GM18498 (cell line): ENCODE results near the gene SOCS1.

Experiments used
- ATAC-seq: cut with Tn5 transposase; IDR thresholded peaks from one replicate; pipeline ENCODE4 v1.9.1; 2021; ENCODE audit warnings: mild to moderate bottlenecking, moderate library complexity; ENCODE audit not compliant: unreplicated experiment

SOCS1 gene

DNA sequence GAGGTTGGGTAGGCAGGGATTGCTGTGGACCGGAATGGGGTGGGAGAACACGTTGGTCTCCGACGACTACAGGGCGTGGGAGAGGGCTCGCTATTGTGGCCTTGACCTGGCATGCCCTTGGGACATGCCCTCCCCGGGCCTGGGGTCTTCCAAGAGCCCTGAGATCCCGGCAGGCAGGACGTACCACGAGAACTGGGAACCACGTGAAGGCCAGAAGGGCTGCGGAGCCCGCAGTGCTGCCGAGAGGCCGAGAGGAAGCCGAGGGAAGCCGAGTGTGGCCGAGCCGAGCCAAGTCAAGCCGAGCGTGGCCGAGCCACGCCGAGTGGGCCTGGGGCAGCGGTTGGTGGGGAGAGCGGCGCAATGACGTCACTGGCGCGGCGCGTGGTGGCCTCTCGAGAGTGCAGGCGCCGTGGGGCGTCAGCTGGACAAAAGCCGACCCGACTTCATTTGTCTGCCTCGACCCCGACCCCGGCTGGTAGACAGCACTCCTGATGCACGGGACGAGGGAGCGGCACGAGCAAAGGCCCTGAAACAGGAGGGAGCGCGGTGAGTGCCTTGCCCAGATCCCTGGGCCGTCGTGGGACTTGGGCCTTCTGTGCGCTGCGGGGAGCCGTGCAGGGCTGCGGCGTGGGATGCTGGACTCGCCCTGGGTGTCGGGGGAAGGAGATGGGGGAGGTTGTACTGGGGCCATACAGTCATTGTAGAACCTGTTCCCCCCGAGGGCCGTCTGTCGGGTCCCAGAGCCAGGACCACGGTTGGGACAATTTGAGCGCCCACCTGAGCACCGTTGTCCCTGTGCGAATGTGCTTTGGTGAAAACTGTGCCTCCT, 6.6 kb downstream of the SOCS1 start:
- ATAC-seq = no peak

DNA sequence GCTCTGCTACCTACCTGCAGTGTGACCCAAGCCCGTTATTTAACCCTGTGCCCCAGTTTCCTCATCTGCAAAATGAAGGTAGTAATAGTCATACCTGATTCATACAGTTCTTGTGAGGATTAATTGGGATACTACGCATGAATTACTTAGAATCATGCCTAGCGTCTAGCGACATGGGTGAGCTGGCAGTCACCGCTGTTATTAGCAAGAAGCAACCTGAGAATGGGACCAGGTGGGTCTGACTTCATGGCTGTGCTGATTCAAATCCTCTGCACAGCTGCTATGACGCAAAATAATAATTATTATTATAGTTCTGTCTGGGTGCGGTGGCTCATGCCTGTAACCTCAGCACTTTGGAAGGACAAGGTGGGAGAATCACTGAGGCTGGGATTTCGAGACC, 7.9 kb downstream of the SOCS1 start:
- ATAC-seq = no peak

DNA sequence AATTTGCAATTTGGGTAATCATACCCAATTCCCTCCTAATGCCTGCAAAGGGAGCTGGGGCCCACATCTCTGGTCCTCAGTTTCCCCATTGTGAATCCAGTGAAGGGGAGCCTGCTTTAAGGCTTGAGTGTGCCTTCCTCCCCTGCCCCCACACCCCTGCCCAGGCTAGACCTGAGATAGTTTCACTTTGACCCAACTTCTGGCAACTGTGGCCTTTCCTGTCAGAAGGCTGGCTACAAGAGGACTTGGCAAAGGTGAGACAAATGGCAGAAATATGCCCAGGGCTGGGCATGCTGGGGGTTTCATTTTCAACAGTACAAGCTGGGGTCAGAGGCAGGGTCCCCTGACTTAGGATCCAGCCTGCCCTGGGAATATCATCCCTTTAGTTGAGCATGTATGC, 10.0 kb downstream of the SOCS1 start:
- no peak for ATAC-seq

DNA sequence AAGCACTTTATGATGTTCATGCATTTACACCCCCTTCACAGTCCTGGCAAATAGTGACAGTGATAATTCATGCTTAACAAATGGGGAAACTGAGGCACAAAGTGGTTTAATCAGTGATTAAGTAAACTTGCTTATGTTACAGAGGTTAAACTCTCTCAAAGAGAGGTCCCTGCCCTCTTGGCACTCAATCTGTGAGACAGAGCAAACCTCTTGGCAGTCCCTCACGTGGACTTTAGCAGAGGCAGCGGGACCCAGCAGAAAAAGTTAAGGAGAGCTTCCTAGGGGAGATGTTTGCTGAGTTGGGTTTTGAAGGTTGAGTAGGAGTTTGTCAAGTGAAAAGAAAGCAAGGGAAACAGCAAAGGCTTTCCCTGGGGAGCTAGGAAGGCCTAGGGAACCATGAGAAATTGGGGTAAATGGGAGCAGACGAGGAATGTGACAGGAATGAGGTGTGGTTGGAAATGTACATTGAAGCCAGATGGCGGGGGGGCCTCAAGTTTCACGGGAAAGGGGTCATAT, 10.7 kb downstream of the SOCS1 start:
- ATAC-seq = no peak

DNA sequence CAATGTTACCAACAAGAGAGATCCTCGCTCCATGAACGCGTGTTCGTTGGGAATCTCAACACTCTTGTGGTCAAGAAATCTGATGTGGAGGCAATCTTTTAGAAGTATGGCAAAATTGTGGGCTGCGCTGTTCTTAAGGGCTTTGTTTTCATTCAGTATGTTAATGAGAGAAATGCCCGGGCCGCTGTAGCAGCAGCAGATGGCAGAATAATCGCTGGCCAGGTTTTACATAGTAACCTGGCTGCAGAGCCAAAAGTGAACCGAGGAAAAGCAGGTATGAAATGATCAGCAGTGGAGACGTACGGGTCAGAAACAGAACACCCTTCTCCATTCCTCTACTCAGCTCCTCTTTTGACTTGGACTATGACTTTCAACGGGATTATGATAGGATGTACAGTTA, 13.3 kb downstream of the SOCS1 start:
- ATAC-seq = no peak

DNA sequence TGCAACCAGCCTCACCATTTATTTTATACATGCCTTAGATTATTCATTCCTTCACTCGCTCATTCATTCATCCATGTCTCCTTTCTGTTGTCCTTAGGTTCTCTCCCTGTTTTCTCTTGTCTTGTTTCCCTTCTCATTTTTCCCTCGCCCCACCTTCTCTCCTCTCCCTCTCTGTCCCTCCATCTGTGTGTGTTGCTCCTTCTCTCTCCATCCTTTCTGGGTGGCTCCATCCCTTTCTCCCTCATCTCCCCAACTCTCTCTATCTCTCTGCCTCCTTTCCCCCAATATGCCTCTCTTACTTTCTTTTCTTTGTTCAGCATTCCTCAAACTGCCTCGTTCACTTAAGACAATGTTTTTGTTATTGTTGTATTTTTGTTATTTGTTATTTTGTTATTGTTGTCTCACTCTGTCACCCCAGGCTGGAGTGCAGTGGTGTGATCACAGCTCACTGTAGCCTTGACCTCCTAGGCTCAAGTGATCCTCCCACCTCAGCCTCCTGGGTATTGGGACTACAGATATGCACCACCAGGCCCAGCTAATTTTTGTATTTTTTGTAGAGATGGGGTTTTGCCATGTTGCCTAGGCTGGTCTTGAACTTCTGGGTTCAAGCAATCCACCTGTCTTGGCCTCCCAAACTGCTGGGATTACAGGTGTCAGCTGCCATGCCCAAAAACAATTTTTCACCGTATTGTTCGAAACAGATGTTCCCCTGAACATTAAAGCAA, 14.4 kb downstream of the SOCS1 start:
- no peak for ATAC-seq

DNA sequence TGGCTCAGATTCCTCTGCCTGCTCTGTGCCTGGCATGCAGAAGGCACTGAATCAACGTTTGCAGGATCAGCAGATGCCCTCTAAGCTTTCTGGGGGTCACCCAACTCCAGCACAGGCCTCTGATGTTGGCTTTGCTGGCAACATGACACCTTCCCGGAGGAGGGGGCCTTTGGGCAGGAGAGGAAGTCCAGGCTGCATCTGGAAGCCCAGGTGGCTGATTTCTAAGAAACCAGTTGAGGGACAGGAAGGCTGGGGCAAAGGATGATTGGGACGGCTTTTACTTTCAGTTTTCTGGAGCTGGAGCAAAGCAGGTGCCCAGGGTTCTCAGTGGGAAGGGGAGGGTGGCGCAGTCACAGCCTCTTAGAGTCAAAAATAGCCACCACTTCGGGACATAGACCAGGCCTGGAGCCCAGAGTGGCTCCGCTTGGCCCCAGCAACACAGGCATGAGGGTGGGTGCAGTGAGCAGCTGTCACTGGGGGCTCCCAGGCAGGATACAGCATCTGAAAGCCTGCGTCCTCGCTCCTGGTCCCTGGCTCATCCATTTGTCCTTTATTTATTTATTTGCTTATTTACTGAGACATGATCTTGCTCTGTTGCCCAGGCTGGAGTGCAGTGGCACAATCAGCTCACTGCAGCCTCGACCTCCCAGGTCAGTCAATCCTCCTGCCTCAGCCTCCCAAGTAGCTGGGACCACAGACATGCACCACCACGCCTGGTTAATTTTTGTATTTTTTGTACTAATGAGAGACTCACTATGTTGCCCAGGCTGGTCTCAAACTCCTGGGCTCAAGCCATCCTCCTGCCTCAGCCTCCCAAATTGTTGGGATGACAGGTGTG, 15.1 kb downstream of the SOCS1 start:
- ATAC-seq = no peak

DNA sequence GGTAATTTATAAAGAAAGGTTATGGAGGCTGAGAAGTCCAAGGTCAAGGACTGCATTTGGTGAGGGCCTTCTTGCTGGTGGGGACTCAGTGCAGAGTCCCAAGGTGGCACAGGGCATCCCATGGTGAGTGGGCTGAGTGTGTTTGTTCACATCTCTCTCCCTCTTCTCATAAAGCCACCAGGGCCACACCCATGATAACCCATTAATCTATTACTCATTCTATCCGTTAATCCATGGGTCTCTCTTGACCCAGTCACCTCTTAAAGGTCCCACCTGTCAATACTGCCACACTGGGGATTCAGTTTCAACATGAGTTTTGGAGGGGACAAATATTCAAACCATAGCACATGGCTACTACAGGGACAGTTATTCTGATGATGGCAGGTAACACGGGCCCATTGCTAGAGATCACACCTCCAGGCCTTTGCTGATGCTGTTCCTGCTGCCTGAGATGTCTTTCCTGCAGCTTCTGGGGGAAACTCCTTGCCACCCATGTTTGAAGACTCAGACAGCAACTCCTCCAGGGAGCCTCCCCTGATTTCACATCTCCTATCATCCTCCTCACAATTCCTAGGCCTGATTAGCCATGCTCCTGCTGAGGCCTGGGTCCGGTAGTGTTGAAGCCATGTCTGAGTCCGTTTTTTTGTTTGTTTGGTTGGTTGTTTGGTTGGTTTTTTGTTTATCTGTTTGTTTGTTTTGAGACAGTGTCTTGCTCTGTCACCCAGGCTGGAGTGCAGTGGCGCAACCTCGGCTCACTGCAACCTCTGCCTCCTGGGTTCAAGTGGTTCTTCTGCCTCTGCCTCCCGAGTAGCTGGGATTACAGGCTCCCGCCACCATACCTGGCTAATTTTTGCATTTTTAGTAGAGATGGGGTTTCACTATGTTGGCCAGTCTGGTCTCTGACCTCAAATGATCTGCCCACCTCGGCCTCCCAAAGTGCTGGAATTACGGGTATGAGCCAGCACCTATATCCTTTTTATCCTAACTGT, 16.1 kb downstream of the SOCS1 start:
- ATAC-seq = no peak

DNA sequence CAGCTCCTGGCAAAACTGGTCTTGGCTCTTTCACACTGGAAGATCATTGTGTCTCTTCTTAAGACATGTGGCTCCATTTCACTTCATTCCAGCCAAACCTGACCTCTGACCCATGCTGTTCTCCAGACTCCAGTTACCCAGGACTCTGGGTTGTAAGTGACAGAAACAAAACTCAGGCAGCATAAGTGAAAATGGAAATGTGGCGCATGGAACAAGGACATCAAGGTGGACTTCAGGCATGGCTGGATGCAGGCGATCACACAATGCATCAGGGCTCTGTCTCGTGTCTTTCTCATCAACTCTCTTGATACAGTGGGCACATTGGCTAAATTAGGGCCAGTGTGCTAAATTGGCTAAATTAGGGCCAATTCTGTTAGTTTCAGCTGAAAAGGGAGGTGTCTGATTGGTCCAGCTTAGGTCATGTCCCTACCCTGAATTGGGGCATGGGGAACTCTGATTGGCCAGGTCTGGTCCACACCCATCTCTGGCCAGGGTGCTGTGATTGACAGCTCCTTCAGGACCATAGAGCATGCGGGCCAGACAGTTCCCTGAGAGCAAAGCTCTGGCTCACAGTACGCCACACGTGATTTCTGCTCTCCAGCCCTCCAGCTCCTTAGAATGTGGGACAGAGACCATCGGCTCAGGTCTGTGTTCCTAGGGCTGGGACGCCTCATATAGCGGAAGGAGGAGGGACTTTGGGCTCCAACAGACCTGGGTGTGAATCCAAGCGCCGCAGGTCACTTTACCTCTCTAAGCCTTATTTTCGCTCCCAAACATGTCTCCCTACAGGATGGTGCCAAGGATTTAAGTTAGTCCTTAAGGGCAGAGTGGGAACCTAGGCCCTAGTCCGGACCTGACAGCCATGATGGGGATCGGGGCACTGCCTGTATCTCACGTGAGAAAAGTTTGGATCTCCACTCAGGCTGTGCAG, 17.5 kb downstream of the SOCS1 start:
- ATAC-seq = no peak

DNA sequence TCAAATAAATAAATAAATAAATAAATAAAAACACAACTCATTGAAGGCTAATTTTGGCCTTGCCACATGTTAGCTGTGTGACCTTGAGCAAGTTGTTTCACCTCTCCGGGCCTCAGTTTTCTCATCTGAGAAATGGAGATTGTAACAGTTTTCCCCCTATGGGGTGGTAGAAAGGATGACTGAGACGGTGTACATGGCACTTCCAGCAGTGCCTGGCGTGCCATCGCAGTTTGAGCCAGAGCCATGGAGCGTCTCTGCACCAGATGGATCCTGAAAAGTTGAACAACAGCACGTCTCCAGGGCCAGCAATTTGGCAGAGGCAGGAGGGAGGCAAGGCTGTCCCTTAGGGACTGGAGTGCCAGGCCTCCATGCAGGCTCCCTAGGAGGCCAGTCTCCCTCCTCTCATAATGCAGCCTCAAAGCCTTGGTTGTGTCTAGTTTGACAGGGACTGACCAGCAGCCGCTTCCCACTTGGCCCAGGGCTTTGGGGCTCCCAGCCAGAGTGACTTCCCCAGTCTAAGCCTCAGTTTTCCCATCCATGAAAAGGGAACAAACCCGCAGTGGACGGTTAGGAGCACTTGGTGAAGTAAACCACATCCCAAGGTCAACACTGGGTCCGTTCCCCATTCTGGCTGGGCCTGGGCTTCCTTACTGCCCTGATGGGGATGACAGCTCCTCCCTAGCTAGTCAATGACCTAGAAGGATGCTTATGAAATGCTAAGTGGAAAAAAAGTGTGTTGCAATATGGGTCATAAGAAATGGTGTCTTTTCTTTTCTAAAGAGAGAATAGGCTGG, 19.3 kb downstream of the SOCS1 start:
- no peak for ATAC-seq

DNA sequence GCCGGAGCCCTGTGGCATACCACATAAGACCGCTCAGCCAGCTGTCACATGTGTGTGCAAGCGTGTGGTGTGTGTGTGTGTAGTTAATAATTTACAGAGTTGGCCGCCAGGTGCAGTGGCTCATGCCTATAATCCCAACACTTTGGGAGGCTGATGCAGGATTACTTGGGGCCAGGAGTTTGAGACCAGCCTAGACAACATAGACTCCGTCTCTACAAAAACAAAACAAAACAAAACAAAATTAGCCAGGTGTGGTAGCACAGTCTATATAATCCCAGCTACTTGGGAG, 20.4 kb downstream of the SOCS1 start:
- no peak for ATAC-seq

DNA sequence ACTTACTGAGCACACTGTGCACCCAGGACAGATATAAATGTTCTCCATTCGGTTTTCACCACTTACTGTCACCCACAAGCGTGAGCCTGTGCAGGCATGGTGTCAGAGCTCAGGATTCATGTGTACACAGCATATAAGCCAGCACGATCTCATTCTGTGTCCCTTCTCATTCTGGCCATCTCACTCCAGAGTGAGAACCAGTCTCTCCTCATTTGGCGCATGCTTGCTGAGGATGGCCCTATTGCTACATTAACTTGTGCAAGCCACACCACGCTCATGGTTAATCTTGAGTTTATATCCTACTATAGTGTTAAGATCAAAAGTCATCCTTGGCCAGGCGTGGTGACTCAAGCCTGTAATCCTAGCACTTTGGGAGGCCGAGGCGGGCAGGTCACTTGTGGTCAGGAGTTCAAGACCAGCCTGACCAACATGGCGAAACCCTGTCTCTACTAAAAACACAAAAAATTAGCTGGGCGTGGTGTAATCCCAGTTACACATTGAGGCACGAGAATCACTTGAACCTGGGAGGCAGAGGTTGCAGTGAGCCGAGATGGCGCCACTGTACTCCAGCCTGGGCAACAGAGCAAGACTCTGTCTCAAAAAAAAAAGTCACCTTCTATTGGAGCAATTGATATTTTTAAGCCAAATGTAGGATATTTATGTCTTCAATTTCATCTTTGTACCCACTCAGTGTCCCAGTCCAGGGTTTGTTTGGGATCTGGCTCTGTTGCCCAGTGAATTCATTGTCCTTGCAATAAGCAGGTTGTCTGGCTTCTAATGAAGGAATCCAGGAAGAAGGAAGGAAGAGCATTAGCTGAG, 20.9 kb downstream of the SOCS1 start:
- no peak for ATAC-seq

DNA sequence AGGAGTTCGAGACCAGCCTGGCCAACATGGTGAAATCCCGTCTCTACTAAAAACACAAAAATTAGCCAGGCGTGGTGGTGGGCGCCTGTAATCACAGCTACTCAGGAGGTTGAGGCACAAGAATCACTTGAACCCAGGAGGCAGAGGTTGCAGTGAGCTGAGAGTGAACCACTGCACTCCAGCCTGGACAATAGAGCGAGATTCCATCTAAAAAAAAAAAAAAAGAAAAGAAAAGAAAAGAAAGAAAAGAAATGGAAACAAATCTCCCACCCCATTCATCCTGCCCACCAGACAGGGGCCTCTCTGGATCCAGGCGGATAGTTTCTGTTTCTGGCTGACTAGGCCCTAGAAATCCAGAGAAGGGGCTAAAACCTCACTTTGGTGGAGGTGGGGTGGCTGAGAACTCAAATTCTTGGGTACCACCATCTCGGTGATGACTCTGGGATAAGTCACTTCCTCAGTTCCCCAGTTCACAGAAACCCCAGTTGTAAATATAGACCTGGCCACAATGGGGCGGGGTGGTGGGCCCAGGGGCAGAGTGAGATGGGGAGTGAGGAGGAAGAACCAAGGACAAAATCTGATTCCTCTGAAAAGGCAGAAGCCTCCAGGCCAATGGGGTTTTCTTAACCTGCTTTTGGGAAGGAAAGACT, 22.2 kb downstream of the SOCS1 start:
- no peak for ATAC-seq

DNA sequence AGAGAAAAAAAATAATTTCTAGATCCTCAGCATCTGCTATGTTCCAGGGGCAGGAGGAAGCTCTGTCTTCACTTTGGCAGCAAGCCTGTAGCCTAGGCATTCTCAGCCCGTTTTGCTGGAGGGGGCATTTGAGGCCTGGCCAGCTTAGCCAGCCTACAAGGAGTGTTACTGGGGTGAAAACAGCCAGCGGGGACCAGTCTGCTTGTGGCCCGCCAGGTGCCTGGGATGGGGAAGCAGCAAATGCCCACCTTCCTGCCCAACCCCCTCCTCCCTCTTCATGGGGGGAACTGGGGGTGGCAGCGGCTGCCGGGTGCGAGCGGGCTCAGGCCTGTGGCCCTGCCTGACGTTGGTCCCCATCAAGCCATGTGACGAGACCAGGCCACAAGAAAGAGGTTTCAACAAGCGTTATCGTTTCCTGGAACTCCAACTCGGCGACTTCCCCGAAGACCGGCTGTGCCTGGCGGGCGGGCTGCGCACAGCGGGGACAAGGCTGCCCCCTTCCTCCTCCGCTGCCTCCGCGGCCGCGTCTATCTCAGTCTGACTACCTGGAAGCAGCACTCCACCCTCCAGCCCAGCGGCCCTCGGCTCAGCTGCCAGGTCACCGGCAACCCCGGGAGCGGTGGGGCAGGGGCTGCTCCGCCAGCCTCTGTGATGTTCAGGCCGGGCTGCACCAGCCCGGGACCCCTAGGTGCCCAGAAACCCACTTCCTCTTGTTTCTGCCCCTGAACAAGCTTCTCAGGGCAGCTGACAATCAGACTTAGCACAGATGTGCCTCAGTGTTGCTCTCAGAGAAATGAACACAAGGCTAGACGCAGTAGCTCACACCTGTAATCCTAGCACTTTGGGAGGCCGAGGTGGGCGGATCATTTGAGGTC, 22.9 kb downstream of the SOCS1 start:
- ATAC-seq = peak; percentile 56

DNA sequence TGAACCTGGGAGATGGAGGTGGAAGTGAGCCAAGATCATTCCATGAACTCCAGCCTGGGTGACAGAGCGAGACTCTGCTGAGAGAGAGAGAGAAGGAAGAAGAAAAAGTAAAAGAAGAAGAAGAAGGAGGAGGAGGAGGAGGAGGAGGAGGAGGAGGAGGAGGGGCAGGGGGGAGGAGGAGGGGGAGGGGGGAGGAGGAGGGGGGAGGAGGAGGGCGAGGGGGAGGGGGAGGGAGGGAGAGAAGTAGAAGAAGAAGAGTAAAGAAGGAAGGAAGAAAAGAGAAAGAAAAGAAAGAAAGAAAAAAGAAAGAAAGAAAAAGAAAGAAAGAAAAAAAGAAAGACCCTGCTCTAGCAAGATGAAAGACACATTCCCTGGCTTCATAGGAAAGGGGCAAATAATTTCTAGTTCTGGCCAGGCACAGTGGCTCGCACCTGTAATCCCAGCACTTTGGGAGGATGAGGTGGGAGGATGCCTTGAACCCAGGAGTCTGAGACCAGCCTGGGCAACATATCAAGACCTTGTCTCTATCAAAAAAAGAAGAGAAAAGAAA, 23.6 kb downstream of the SOCS1 start:
- ATAC-seq = no peak
